ENCODE data around the gene RASGEF1C. TPM values are rescaled to one million over a fixed set of nuclear protein-coding genes. Genes with fewer than 3 reads are reported as not detected.

RASGEF1C gene
- total and polyA plus RNA-seq, 2 experiments from 2014 or later: 0.40 to 0.42 TPM

DNA sequence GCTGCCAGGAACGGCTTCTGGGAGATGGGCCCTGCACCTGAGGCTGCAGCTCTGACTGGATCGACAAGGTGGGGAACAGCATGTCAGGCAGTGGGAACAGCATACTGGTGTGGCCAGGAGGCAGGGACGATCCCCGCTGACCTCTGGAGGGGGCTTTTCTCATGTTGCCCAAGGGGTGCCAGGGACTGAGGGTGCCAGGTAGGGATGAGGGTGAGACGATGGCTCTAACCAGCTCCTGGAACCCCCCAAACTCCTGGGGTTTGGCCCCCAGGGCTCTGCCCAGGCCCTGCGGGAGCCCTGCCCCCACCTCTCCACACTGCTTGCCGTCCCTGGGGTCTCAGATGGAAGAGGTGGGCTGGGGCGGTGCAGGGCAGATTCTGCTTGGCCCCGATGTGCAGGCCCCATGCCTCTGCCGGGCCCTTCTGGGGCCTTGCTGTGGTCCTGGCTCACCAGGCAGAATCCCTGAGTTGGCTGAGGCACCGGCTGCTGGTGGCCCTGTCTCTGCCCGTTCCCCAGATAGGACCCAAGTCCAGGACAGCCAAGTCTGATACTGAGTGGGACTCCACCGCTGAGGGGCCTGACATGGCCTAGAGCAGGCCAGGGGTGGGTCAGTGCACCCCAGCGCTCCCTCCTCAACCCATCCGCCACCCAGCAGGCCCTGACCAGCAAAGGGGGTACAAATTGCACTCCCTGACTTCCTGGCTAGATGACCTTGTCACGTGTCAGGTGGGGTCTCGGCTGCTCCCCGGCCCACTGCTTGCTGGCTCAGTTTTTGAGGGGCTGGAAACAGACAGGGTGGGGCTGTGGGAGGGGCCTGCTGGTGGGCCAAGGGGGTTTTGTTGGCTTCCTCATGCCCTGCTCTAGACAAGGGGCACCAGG lies 109.0 kb downstream of the RASGEF1C start:
- TF ChIP-seq CREB1 (CRISPR knock-in tag; IDR thresholded peaks at IDR 0.05; ENCODE audit: low read depth) (no peak), NANOG (IDR thresholded peaks at IDR 0.05; ENCODE audit: borderline replicate concordance) (no peak), EZH2phosphoT487 (IDR thresholded peaks at IDR 0.05; ENCODE audit: unreplicated experiment) (no peak), STAT1 (IDR thresholded peaks at IDR 0.05; ENCODE audit: unreplicated experiment) (no peak), EZH2 (IDR thresholded peaks at IDR 0.05; ENCODE audit: low read depth, unreplicated experiment) (no peak), ZNF114 (CRISPR knock-in tag; IDR thresholded peaks at IDR 0.05) (no peak), CTCF (conservative IDR thresholded peaks at IDR 0.05; ENCODE audit: low read depth in 2 of 2) (no peak), JUNB (IDR thresholded peaks at IDR 0.05; ENCODE audit: unreplicated experiment) (no peak), POLR2AphosphoS5 (IDR thresholded peaks at IDR 0.05; ENCODE audit: low read depth) (no peak), ZNF331 (CRISPR knock-in tag; IDR thresholded peaks at IDR 0.05; ENCODE audit: low read depth) (no peak)
- TF ChIP-seq, protein P1, sequence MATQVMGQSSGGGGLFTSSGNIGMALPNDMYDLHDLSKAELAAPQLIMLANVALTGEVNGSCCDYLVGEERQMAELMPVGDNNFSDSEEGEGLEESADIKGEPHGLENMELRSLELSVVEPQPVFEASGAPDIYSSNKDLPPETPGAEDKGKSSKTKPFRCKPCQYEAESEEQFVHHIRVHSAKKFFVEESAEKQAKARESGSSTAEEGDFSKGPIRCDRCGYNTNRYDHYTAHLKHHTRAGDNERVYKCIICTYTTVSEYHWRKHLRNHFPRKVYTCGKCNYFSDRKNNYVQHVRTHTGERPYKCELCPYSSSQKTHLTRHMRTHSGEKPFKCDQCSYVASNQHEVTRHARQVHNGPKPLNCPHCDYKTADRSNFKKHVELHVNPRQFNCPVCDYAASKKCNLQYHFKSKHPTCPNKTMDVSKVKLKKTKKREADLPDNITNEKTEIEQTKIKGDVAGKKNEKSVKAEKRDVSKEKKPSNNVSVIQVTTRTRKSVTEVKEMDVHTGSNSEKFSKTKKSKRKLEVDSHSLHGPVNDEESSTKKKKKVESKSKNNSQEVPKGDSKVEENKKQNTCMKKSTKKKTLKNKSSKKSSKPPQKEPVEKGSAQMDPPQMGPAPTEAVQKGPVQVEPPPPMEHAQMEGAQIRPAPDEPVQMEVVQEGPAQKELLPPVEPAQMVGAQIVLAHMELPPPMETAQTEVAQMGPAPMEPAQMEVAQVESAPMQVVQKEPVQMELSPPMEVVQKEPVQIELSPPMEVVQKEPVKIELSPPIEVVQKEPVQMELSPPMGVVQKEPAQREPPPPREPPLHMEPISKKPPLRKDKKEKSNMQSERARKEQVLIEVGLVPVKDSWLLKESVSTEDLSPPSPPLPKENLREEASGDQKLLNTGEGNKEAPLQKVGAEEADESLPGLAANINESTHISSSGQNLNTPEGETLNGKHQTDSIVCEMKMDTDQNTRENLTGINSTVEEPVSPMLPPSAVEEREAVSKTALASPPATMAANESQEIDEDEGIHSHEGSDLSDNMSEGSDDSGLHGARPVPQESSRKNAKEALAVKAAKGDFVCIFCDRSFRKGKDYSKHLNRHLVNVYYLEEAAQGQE (IDR thresholded peaks at IDR 0.05; ENCODE audit: unreplicated experiment): no peak
- TF ChIP-seq, protein P2, sequence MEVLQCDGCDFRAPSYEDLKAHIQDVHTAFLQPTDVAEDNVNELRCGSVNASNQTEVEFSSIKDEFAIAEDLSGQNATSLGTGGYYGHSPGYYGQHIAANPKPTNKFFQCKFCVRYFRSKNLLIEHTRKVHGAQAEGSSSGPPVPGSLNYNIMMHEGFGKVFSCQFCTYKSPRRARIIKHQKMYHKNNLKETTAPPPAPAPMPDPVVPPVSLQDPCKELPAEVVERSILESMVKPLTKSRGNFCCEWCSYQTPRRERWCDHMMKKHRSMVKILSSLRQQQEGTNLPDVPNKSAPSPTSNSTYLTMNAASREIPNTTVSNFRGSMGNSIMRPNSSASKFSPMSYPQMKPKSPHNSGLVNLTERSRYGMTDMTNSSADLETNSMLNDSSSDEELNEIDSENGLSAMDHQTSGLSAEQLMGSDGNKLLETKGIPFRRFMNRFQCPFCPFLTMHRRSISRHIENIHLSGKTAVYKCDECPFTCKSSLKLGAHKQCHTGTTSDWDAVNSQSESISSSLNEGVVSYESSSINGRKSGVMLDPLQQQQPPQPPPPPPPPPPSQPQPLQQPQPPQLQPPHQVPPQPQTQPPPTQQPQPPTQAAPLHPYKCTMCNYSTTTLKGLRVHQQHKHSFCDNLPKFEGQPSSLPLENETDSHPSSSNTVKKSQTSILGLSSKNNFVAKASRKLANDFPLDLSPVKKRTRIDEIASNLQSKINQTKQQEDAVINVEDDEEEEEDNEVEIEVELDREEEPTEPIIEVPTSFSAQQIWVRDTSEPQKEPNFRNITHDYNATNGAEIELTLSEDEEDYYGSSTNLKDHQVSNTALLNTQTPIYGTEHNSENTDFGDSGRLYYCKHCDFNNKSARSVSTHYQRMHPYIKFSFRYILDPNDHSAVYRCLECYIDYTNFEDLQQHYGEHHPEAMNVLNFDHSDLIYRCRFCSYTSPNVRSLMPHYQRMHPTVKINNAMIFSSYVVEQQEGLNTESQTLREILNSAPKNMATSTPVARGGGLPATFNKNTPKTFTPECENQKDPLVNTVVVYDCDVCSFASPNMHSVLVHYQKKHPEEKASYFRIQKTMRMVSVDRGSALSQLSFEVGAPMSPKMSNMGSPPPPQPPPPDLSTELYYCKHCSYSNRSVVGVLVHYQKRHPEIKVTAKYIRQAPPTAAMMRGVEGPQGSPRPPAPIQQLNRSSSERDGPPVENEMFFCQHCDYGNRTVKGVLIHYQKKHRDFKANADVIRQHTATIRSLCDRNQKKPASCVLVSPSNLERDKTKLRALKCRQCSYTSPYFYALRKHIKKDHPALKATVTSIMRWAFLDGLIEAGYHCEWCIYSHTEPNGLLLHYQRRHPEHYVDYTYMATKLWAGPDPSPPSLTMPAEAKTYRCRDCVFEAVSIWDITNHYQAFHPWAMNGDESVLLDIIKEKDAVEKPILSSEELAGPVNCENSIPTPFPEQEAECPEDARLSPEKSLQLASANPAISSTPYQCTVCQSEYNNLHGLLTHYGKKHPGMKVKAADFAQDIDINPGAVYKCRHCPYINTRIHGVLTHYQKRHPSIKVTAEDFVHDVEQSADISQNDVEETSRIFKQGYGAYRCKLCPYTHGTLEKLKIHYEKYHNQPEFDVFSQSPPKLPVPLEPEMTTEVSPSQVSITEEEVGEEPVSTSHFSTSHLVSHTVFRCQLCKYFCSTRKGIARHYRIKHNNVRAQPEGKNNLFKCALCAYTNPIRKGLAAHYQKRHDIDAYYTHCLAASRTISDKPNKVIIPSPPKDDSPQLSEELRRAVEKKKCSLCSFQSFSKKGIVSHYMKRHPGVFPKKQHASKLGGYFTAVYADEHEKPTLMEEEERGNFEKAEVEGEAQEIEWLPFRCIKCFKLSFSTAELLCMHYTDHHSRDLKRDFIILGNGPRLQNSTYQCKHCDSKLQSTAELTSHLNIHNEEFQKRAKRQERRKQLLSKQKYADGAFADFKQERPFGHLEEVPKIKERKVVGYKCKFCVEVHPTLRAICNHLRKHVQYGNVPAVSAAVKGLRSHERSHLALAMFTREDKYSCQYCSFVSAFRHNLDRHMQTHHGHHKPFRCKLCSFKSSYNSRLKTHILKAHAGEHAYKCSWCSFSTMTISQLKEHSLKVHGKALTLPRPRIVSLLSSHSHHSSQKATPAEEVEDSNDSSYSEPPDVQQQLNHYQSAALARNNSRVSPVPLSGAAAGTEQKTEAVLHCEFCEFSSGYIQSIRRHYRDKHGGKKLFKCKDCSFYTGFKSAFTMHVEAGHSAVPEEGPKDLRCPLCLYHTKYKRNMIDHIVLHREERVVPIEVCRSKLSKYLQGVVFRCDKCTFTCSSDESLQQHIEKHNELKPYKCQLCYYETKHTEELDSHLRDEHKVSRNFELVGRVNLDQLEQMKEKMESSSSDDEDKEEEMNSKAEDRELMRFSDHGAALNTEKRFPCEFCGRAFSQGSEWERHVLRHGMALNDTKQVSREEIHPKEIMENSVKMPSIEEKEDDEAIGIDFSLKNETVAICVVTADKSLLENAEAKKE (CRISPR knock-in tag; IDR thresholded peaks at IDR 0.05): no peak
- TF ChIP-seq, protein P3, sequence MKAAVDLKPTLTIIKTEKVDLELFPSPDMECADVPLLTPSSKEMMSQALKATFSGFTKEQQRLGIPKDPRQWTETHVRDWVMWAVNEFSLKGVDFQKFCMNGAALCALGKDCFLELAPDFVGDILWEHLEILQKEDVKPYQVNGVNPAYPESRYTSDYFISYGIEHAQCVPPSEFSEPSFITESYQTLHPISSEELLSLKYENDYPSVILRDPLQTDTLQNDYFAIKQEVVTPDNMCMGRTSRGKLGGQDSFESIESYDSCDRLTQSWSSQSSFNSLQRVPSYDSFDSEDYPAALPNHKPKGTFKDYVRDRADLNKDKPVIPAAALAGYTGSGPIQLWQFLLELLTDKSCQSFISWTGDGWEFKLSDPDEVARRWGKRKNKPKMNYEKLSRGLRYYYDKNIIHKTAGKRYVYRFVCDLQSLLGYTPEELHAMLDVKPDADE (IDR thresholded peaks at IDR 0.05): no peak
- Mint-ChIP-seq H3K27me3 (ENCODE audit: insufficient read depth, low read depth, poor library complexity) (peaks cover 3% of the 10 kb centered on the region), H3K4me3 (no peak overlapping the region), H3K9me3 (no peaks in the 10 kb centered on the region; the same call in 2 of the 3 replicates), H3K36me3 (ENCODE audit: low read depth) (no peaks in the 10 kb centered on the region; the same call in 2 of the 3 replicates), H3K4me1 (no peaks in the 10 kb centered on the region), H3K27ac (no peak overlapping the region)
- Histone ChIP-seq H2AFZ (no peak overlapping the region), H3K27me3 (ENCODE audit: insufficient read depth) (no peaks in the 10 kb centered on the region), H3K36me3 (ENCODE audit: insufficient read depth) (no peaks in the 10 kb centered on the region), H3K27ac (ENCODE audit: low read depth) (no peak overlapping the region), H3K4me3 (no peak overlapping the region), H4K20me1 (replicated peaks; ENCODE audit: insufficient read depth) (no peaks in the 10 kb centered on the region), H3K79me2 (replicated peaks; ENCODE audit: insufficient read depth) (no peaks in the 10 kb centered on the region), H3K9me2 (ENCODE audit: insufficient read depth) (no peaks in the 10 kb centered on the region), H3F3A (replicated peaks; ENCODE audit: low read depth) (no peaks in the 10 kb centered on the region), H3K4me1 (ENCODE audit: insufficient read depth) (no peaks in the 10 kb centered on the region), H3K4me2 (no peak overlapping the region)
- DNase-seq (ENCODE audit: low spot score) (no peak), ATAC-seq (no peak)

All from GM23338 (cell line).